OCI-LY1 (cell line): Measurements from ENCODE around the gene CACNA1H.

ENCODE experiments used
- CTCF ChIP-seq: fragments of 200-600 bp; sonication (generic), shearing (Covaris generic); IDR thresholded peaks from 2 replicates; pipeline ENCODE4 v1.5.1; 2017; ENCODE audit warnings: mild to moderate bottlenecking, antibody characterized with exemption, low read length, moderate library complexity, mixed read lengths
- EZH2 ChIP-seq: fragments of 200-600 bp; sonication (generic), shearing (Covaris generic); IDR thresholded peaks from 2 replicates; pipeline ENCODE4 v1.8.0; 2017; ENCODE audit warnings: borderline replicate concordance, mixed run types, mild to moderate bottlenecking, antibody characterized with exemption, low read length, moderate library complexity, mixed read lengths

- TF ChIP-seq CTCF (no peak), EZH2 (no peak)
Measured at GRCh38 chr16:1258906-1259759, 106.2 kb downstream of the CACNA1H start.
